ENCODE data around the gene TENM3.

The TENM3 gene

GRCh38 chr4:182569561-182569960 is 326.4 kb downstream of the TENM3 start:
- no peak for DNase-seq (ENCODE audit: low spot score)

GRCh38 chr4:182574706-182575105 is 331.5 kb downstream of the TENM3 start:
- DNase-seq (ENCODE audit: low spot score): no peak

GRCh38 chr4:182575225-182575624 is 332.0 kb downstream of the TENM3 start:
- DNase-seq (ENCODE audit: low spot score): no peak

- DNase-seq (ENCODE audit: low spot score): no peak
Observed at GRCh38 chr4:182576601-182577289, 333.5 kb downstream of the TENM3 start.

GRCh38 chr4:182577411-182577810 is 334.2 kb downstream of the TENM3 start:
- DNase-seq (ENCODE audit: low spot score): no peak

GRCh38 chr4:182578402-182578801 is 335.2 kb downstream of the TENM3 start:
- no peak for DNase-seq (ENCODE audit: low spot score)

GRCh38 chr4:182582245-182582644 is 339.0 kb downstream of the TENM3 start:
- no peak for DNase-seq (ENCODE audit: low spot score)

- DNase-seq (ENCODE audit: low spot score): no peak
Observed at GRCh38 chr4:182583703-182584415, 340.7 kb downstream of the TENM3 start.

- no peak for DNase-seq (ENCODE audit: low spot score)
Observed at GRCh38 chr4:182585321-182585720, 342.1 kb downstream of the TENM3 start.

GRCh38 chr4:182589100-182589499 is 345.9 kb downstream of the TENM3 start:
- DNase-seq (ENCODE audit: low spot score): no peak

- no peak for DNase-seq (ENCODE audit: low spot score)
Observed at GRCh38 chr4:182593402-182593801, 350.2 kb downstream of the TENM3 start.

- DNase-seq (ENCODE audit: low spot score): no peak
Observed at GRCh38 chr4:182593864-182594263, 350.7 kb downstream of the TENM3 start.

GRCh38 chr4:182600093-182600492 is 356.9 kb downstream of the TENM3 start:
- DNase-seq (ENCODE audit: low spot score): no peak

- DNase-seq (ENCODE audit: low spot score): no peak
Observed at GRCh38 chr4:182600856-182601255, 357.7 kb downstream of the TENM3 start.

GRCh38 chr4:182604161-182604622 is 361.0 kb downstream of the TENM3 start:
- DNase-seq (ENCODE audit: low spot score): no peak

- no peak for DNase-seq (ENCODE audit: low spot score)
Observed at GRCh38 chr4:182604953-182605352, 361.8 kb downstream of the TENM3 start.

- no peak for DNase-seq (ENCODE audit: low spot score)
Observed at GRCh38 chr4:182608525-182608924, 365.3 kb downstream of the TENM3 start.

- DNase-seq (ENCODE audit: low spot score): no peak
Observed at GRCh38 chr4:182616476-182616875, 373.3 kb downstream of the TENM3 start.

- DNase-seq (ENCODE audit: low spot score): no peak
Observed at GRCh38 chr4:182619660-182620059, 376.5 kb downstream of the TENM3 start.

GRCh38 chr4:182620111-182620980 is 377.1 kb downstream of the TENM3 start:
- DNase-seq (ENCODE audit: low spot score): no peak

- DNase-seq (ENCODE audit: low spot score): no peak
Observed at GRCh38 chr4:182624281-182624680, 381.1 kb downstream of the TENM3 start.

- no peak for DNase-seq (ENCODE audit: low spot score)
Observed at GRCh38 chr4:182625193-182625592, 382.0 kb downstream of the TENM3 start.

- DNase-seq (ENCODE audit: low spot score): no peak
Observed at GRCh38 chr4:182627996-182628395, 384.8 kb downstream of the TENM3 start.

Data from HuH-7 (cell line).